ENCODE data around the gene HNRNPL.
"Not testable (repeated sequence)": the region's sequence is repeated elsewhere in the genome, so short reads cannot be mapped to it uniquely, and the experiment has no call there.

GRCh38 chr19:38859631-38860204 lies 9.9 kb upstream of the HNRNPL start:
- TF ChIP-seq POLR2A (IDR thresholded peaks at IDR 0.05; ENCODE audit: control extremely low read depth in 1 of 2, low read depth in 2 of 2, low read length in 2 of 2); EZH2 (IDR thresholded peaks at IDR 0.05; ENCODE audit: low read depth, low read length, severe bottlenecking); CTCF (IDR thresholded peaks at IDR 0.05; ENCODE audit: control extremely low read depth in 1 of 3, insufficient read depth in 1 of 3, low read depth in 1 of 3, low read length in 3 of 3); ZNF274 (IDR thresholded peaks at IDR 0.05; ENCODE audit: borderline replicate concordance, extremely low read depth, low read length); GTF2F1 (IDR thresholded peaks at IDR 0.05; ENCODE audit: borderline replicate concordance, low read depth, low read length); SRF (IDR thresholded peaks at IDR 0.05; ENCODE audit: low read depth, low read length); HDAC2 (IDR thresholded peaks at IDR 0.05; ENCODE audit: borderline replicate concordance in 1 of 2, low read depth in 2 of 2, low read length in 2 of 2); POLR2AphosphoS5 (IDR thresholded peaks at IDR 0.05; ENCODE audit: low read depth, low read length); ATF2 (IDR thresholded peaks at IDR 0.05; ENCODE audit: low read length); TBP (IDR thresholded peaks at IDR 0.05; ENCODE audit: low read depth, low read length); ATF3 (IDR thresholded peaks at IDR 0.05; ENCODE audit: insufficient read depth, low read depth, low read length); YY1 (IDR thresholded peaks at IDR 0.05; ENCODE audit: low read depth, low read length); RAD21 (IDR thresholded peaks at IDR 0.05 in 1 of 2, conservative IDR thresholded peaks at IDR 0.05 in 1 of 2; ENCODE audit: low read depth in 2 of 2, low read length in 2 of 2): not testable (repeated sequence)

Data from H1 (cell line).